Subcutaneous abdominal adipose tissue (tissue), 5 donors: ENCODE results near the gene FSCN2.
A peak's percentile ranks its signal among the peaks of the same experiment; 100 is the strongest.

Experiments used
- H3K27ac ChIP-seq: one replicate; pipeline ENCODE4 v1.7.0; 2013; ENCODE audit warnings: low read depth, mild to moderate bottlenecking, inconsistent platforms, low read length, moderate library complexity
- H3K27me3 ChIP-seq, 5 donors: one replicate each; pipeline ENCODE4 v1.7.0; 2013; ENCODE audit warnings: low read length in 5 of 5, inconsistent platforms in 1 of 5; ENCODE audit not compliant: control insufficient read depth in 5 of 5, insufficient read depth in 4 of 5
- H3K36me3 ChIP-seq, 5 donors: one replicate each; pipeline ENCODE4 v1.7.0; 2013; ENCODE audit warnings: low read length in 5 of 5; ENCODE audit not compliant: control insufficient read depth in 5 of 5, insufficient read depth in 5 of 5
- H3K4me1 ChIP-seq, 5 donors: one replicate each; pipeline ENCODE4 v1.7.0; 2013; ENCODE audit warnings: low read length in 5 of 5, mild to moderate bottlenecking in 3 of 5, moderate library complexity in 1 of 5; ENCODE audit not compliant: control insufficient read depth in 5 of 5, insufficient read depth in 5 of 5
- H3K4me3 ChIP-seq, 5 donors: one replicate each; pipeline ENCODE4 v1.7.0; 2013; ENCODE audit warnings: low read length in 5 of 5, low read depth in 1 of 5
- H3K9ac ChIP-seq, 5 donors: one replicate each; pipeline ENCODE4 v1.7.0; 2013; ENCODE audit warnings: low read length in 5 of 5, mild to moderate bottlenecking in 4 of 5, moderate library complexity in 3 of 5
- H3K9me3 ChIP-seq, 5 donors: one replicate each; pipeline ENCODE4 v1.7.0; 2013; ENCODE audit warnings: low read length in 5 of 5; ENCODE audit not compliant: control insufficient read depth in 5 of 5
- donor health status: healthy.
- donor health status: healthy.
- donor health status: healthy.
- donor health status: healthy.
- donor health status: healthy.

FSCN2 gene

GRCh38 chr17:81518785-81519283, 9.3 kb upstream of the FSCN2 start:
- H3K4me3 ChIP-seq, result peak overlapping the region in 4 of 5 donors; percentile 0 to 63 (median 48)
- H3K36me3 ChIP-seq, result no peaks in the 10 kb centered on the region
- H3K4me1 ChIP-seq, result peaks cover 2 to 54% (median 49%) of the 10 kb centered on the region in 5 donors
- no peaks in the 10 kb centered on the region for H3K9me3 ChIP-seq
- no peak overlapping the region for H3K27ac ChIP-seq
- peaks cover 20 to 47% (median 27%) of the 10 kb centered on the region in 5 donors for H3K27me3 ChIP-seq
- H3K9ac ChIP-seq, result no peak overlapping the region

GRCh38 chr17:81519284-81520020, 8.7 kb upstream of the FSCN2 start:
- Histone ChIP-seq H3K9ac (peak overlapping the region in 2 of 5 donors; percentile 30 to 52), H3K9me3 (no peaks in the 10 kb centered on the region), H3K27me3 (peaks cover 26 to 53% (median 33%) of the 10 kb centered on the region in 5 donors), H3K4me1 (peaks cover 2 to 51% (median 44%) of the 10 kb centered on the region in 5 donors), H3K27ac (no peak overlapping the region), H3K36me3 (no peaks in the 10 kb centered on the region), H3K4me3 (peak overlapping the region in 4 of 5 donors; percentile 0 to 63 (median 27))

- Histone ChIP-seq H3K27ac (no peak overlapping the region), H3K9ac (no peak overlapping the region)
Observed at GRCh38 chr17:81520021-81520901, 7.9 kb upstream of the FSCN2 start.

GRCh38 chr17:81522491-81523401, 5.4 kb upstream of the FSCN2 start:
- Histone ChIP-seq H3K27me3 (peaks cover 37 to 79% (median 60%) of the 10 kb centered on the region in 5 donors), H3K27ac (no peak overlapping the region), H3K4me1 (peaks cover 2 to 34% (median 23%) of the 10 kb centered on the region in 5 donors), H3K9ac (no peak overlapping the region), H3K36me3 (no peaks in the 10 kb centered on the region), H3K4me3 (no peak overlapping the region), H3K9me3 (no peaks in the 10 kb centered on the region)

More at GRCh38 chr17:81520021-81520901, 7.9 kb upstream of the FSCN2 start:
- Histone ChIP-seq H3K36me3 (no peaks in the 10 kb centered on the region), H3K4me1 (peaks cover 2 to 48% (median 42%) of the 10 kb centered on the region in 5 donors), H3K27me3 (peaks cover 30 to 59% (median 39%) of the 10 kb centered on the region in 5 donors), H3K4me3 (no peak overlapping the region), H3K9me3 (no peaks in the 10 kb centered on the region)

- H3K4me3 ChIP-seq, result no peak overlapping the region
- H3K36me3 ChIP-seq, result no peaks in the 10 kb centered on the region
- H3K9ac ChIP-seq, result no peak overlapping the region
- no peaks in the 10 kb centered on the region for H3K9me3 ChIP-seq
- H3K27me3 ChIP-seq, result peaks cover 37 to 75% (median 60%) of the 10 kb centered on the region in 5 donors
- H3K27ac ChIP-seq, result no peak overlapping the region
- peaks cover 1 to 30% (median 18%) of the 10 kb centered on the region in 5 donors for H3K4me1 ChIP-seq
Observed at GRCh38 chr17:81523402-81524038, 4.7 kb upstream of the FSCN2 start.

- Histone ChIP-seq H3K27me3 (peaks cover 30 to 75% (median 63%) of the 10 kb centered on the region in 5 donors), H3K9ac (no peak overlapping the region), H3K4me3 (no peak overlapping the region), H3K4me1 (peaks cover 0 to 22% (median 11%) of the 10 kb centered on the region in 5 donors), H3K9me3 (no peaks in the 10 kb centered on the region), H3K27ac (no peak overlapping the region), H3K36me3 (no peaks in the 10 kb centered on the region)
Observed at GRCh38 chr17:81524039-81524864, 3.9 kb upstream of the FSCN2 start.

- no peaks in the 10 kb centered on the region for H3K36me3 ChIP-seq
- no peak overlapping the region for H3K27ac ChIP-seq
- no peak overlapping the region for H3K4me3 ChIP-seq
- peaks cover 0 to 17% (median 5%) of the 10 kb centered on the region in 5 donors for H3K4me1 ChIP-seq
- peaks cover 25 to 71% (median 59%) of the 10 kb centered on the region in 5 donors for H3K27me3 ChIP-seq
- H3K9ac ChIP-seq, result no peak overlapping the region
- H3K9me3 ChIP-seq, result no peaks in the 10 kb centered on the region
Observed at GRCh38 chr17:81524865-81525159, 3.4 kb upstream of the FSCN2 start.

- peaks cover 21 to 60% (median 57%) of the 10 kb centered on the region in 5 donors for H3K27me3 ChIP-seq
- no peaks in the 10 kb centered on the region for H3K9me3 ChIP-seq
- H3K36me3 ChIP-seq, result no peaks in the 10 kb centered on the region
- H3K27ac ChIP-seq, result no peak overlapping the region
- H3K9ac ChIP-seq, result no peak overlapping the region
- H3K4me3 ChIP-seq, result no peak overlapping the region
- peaks cover 0 to 17% (median 4%) of the 10 kb centered on the region in 5 donors for H3K4me1 ChIP-seq
Observed at GRCh38 chr17:81526662-81527571, 1.3 kb upstream of the FSCN2 start.
